Measurements from ENCODE around the gene AFF1. TPM values are rescaled to one million over a fixed set of nuclear protein-coding genes. Genes with fewer than 3 reads are reported as not detected.
A peak's percentile ranks its signal among the peaks of the same experiment; 100 is the strongest.
"Not testable (repeated sequence)": the region's sequence is repeated elsewhere in the genome, so short reads cannot be mapped to it uniquely, and the experiment has no call there.

Gene AFF1
- total RNA-seq, 1 donor from 2014 or later: 73.3 TPM

DNA sequence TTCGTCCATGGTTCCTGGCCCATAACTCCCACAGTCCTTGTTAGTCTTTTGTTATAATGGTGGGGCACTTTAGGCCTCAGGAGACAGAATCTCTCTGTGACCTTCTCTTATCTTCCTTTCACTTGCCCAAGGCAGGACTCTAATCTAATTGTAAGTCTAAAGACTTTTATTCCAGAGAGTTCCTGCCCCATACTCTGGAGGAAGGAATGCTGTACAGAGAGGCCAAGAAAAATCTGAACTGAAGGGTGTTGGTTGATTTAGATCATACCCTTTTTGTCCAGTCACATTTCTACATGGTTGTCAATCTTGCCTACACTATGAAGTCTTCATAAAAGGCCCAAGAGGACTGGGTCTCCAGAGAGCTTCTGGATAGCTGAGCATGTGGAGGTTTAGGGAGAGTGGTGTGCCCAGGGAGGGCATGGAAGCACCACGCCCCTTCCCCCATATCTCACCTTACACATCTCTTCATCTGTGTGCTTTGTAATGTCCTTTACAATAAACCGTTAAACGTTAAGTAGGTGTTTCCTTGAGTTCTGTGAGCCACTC lies 84.5 kb downstream of the AFF1 start:
- DNase-seq (ENCODE audit: missing footprints) (no peak), ATAC-seq (no peak)
- intact Hi-C loops (cut with DNase I): no loop called here

DNA sequence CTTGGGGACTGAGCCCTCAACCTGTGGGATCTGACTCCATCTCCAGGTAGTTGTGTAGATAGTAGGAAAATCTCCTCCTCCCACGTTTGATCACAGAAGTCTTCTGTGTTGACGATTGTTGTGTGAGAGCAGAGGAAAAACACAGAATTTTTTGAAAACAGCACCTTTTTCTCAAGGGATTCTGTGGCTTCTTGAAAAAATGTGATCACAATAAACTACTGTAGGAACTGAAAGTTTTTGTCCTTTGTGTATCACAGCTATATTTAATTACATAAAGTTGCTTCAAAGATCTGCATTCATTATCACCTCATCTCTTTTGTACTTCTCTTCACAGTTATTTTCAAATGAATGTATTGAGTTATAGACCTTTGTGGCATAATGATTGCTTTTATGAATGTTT lies 85.1 kb downstream of the AFF1 start:
- intact Hi-C loops (cut with DNase I): no loop called here
- DNase-seq (ENCODE audit: missing footprints) (no peak), ATAC-seq (no peak)

DNA sequence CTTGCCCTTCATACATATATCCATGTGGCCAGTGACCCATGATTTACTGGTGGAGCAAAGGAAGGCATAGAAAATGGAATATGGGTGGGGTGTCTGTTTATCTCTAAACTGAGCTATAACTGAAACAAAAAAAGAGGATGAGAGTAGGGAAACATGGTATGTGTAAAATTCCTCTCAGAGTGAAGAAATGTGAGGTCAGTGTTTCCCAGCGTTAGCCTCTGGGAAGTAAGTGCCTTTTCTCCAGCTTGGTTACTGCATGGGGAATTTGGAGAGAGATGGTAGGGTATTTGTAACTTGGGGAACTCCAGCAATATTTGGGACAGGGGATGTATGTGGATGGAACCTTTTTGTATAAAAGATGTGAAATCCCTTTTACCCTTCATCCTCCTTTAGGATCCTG lies 89.4 kb downstream of the AFF1 start:
- no peak for ATAC-seq
- no peak for DNase-seq (ENCODE audit: missing footprints)
- intact Hi-C loops (cut with DNase I): no loop called here

DNA sequence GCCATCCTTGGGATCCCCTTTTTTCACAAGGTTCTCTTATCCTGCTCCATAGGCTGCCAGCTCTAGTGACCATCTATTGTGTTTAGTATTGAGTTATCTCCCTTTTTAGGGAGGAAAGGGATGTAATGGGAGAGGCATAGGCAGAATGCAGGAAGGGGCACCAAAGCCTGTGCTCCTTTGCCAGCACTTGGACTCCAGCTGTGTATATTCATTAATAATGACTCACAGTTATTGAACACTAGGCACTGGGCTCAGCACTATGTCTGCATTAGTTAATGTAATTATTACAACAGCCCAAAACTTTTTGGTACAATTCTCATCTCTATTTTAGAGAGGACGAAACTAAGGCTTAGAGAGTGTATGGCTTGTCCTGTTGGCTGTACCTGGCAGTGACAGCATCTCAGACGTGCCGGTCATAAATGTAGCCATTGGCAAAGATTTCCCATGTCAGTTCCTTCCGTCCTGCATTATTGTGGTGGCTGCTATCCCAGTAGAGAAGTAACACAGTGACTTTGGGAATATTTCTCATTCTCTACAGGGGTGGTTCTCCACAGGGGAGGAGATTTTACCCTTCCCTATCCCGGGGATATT lies 90.3 kb downstream of the AFF1 start:
- DNase-seq (ENCODE audit: missing footprints): no peak
- intact Hi-C loops (cut with DNase I): loop anchor here (5.0 kb wide), 1 partner anchor 52 kb away; no protein-coding TSS in a partner anchor
- ATAC-seq: no peak

DNA sequence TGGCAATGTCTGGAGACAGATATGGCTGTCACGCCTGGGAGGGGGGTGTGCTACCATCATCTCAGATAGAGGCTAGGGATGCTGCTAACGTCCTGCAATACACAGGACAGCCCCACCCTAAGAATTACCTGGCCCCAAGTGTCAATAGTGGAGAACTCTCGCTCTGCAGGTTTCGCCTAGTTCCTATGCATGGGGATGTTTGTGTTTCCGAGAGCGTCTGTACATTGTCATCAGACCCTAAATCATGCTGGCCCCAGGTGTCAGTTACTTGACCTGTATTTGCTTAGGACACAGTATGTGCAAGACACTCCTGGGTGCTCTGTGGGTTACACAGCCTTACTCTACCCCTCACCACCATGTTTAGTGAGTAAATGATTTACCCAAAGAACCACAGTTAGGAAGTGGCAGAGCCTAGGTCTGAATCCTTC lies 90.8 kb downstream of the AFF1 start:
- DNase-seq (ENCODE audit: missing footprints) (no peak), ATAC-seq (no peak)
- intact Hi-C loops (cut with DNase I): loop anchor here (5.0 kb wide), 1 partner anchor 52 kb away; no protein-coding TSS in a partner anchor

DNA sequence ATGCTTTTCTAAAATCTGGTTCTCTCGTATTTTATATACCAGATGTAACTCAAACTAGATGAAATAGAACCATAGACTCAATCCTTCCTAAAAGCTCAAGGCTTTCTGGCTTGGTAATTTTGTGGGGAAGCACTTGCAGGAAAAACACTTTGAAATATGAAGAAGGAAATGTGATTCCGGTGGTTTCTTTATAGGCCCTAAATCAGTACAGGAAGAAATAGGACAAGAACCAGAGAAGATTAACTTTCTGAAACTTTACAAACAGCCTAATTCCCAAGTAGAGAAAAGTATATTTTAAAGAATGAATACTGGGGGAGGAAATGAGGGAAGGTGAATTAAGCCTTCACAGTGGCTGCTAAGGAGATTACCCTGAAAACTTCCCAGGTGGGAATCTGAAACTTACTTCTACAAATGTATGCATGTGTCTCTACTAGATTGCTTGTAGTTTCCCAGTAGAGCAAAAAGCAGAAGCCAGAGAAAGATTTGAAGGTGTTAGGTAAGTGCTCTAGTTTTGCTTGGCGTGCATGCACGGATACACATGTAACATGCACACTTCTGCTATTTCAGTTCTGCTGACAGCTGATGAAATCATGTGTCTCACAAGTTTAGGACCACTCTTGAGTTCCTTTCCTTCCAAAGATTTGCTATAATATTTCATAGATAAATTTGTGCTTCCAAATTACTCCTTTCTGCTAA lies 92.1 kb downstream of the AFF1 start:
- ATAC-seq (peak; percentile 24), DNase-seq (ENCODE audit: missing footprints) (no peak)
- intact Hi-C loops (cut with DNase I): loop anchor here (5.0 kb wide), 1 partner anchor 50 kb away; no protein-coding TSS in a partner anchor

DNA sequence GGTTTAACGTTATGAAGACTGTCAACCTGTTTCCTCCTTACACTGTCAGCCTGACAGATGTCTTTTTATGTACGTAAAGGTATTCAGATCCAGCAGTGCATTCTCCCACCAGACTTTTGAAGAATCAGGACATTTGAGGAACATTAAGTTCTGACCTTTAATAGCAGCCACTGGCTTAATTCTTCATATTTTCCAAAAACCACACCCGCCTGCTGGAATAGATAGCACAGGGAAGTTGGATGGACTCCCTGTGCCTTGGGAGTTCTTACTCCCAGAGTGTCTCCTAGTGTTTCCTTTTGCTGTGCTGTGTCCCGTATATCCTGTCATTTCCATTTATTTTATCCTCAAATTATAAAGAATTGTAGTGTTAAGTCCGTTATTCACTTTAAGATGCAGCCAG lies 94.5 kb downstream of the AFF1 start:
- ATAC-seq (peak; percentile 81), DNase-seq (ENCODE audit: missing footprints) (no peak)
- intact Hi-C loops (cut with DNase I): loop anchor here (2.0 to 5.0 kb wide), 2 partner anchors 23 to 48 kb away; no protein-coding TSS in a partner anchor

DNA sequence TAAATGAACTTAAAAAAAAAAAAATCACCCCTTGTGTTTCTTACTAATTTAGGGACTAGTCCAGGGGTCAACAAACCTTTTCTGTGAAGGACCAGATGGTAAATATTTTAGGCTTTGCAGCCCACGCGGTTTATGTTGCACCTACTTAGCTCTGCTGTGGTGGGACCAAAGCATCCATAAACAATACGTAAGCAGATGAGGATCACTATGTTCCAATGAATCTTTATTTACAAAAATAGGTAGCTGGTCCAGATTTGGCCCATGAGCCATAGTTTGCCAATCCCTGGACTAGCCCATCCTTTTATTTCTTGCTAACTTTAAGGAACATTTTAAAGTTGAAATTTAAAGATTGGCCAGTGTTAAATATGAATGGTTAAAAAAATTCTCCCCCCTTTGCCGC lies 95.3 kb downstream of the AFF1 start:
- DNase-seq (ENCODE audit: missing footprints): no peak
- ATAC-seq: no peak
- intact Hi-C loops (cut with DNase I): no loop called here

DNA sequence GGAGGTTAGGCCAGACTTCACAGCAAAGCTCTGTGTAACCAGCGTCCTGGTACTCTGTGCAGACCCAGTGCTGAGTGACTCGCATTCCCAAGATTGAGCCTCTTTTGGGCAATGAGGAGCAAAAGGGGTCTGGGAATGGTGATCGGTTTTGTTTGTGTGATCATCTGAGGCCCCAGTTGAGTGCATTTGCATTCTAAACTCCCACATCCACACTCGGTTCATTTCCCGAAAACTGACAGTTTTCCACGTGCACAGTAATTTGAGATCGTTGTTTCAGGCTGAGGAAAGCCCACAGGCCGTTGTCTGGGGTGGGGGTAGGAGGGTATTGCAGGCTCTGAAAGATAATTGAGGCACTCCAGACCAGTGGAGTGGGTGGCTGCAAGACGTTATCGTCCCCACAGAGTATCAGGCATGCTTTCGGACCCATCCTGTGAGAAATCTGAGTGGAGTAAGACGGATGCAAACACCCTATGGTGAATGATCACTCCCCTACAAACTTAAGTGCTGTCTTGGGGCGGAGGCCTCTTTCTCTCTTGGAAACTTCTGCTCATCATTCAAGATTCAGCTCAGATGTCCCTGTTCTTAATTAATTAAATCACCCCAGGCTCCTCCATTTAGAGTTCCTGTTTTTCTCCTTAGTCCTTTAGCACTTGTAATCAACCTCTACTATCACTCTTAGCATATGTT lies 96.1 kb downstream of the AFF1 start:
- DNase-seq (ENCODE audit: missing footprints) (no peak), ATAC-seq (peak; percentile 24)
- intact Hi-C loops (cut with DNase I): no loop called here

DNA sequence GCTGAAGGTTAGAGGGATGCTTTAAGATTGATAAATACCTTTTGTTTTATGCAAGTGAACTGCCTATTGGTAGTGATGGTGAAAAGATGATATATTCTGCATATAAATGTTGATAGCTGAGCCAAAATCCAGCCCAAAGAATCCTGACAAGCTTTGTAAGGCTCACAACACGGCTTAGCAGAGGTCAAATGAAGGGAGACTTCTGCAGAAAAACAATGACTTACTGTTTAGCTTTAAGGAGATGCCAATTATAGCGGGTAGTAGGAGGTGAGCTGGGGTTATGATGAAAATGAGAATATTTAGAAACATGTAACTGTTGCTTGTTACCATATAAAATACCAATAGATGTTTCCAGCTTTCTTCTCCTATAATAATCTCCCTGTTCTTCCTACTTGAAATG lies 97.1 kb downstream of the AFF1 start:
- ATAC-seq: no peak
- intact Hi-C loops (cut with DNase I): no loop called here
- DNase-seq (ENCODE audit: missing footprints): no peak

DNA sequence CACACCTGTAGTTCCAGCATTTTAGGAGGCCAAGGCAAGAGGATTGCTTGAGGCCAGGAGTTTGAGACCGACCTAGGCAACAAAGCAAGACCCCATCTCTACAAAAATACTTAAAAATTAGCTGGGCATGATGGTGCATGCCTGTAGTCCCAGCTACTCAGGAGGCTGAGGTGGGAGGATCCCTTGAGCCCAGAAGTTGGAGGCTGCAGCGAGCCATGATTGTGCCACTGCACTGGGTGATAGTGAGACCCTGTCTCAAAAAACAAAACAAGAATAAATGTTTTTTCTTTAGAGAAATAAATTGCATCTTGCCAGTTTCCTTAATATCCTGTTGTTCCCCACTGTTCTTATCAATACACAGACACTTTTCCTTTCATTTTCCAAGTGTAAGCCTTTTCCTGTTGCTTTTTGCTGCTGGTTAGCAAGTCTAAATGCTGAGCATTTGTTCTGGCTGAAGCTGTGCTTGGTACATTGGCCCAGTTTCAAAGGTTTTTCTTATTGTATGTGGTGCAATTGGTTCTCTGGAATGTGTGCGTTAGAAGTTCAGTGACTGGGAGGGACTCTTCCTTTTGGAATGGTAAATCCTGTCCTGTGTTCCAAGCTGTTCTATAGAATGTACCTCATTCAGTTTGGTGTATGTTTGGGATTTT lies 98.2 kb downstream of the AFF1 start:
- intact Hi-C loops (cut with DNase I): no loop called here
- no peak for DNase-seq (ENCODE audit: missing footprints)
- ATAC-seq: no peak

DNA sequence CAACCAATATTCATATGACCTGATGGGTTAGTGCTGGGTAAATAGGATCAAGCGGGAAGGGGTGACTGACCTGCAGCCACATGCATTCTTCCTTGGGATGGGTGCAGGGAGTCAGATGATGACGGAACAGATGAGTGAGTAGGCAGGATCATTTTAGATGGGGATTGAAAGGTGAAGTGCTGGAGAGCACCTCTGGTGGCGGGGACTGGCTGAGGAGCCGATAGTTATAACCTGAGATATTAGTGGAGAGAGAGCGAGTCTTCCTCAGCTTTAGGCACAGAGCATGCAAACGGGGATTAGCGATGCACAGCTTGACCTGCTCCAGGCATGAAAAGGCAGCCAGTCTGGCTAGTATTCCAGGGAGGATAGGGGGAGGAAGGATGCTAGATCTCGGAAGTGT lies 99.1 kb downstream of the AFF1 start:
- no peak for ATAC-seq
- intact Hi-C loops (cut with DNase I): no loop called here
- no peak for DNase-seq (ENCODE audit: missing footprints)

DNA sequence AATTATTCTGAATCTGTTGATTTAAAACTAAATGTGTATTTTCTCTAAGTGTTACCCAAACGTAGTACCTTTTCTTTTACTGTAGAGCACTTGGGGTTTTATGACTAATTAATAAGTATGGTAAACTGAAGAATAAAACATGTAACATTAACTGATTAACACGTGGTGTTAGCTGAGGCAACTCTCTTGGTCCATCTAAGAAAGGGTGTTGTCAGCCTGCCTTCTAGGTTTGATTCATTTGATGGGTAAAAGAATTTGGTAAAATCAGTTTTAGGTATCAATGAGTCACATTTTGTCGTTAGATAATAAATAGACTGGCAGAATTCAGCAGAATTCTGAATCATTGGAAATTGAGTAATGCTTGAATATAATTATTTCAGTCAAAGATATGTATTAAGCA lies 99.7 kb downstream of the AFF1 start:
- intact Hi-C loops (cut with DNase I): no loop called here
- DNase-seq (ENCODE audit: missing footprints) (no peak), ATAC-seq (no peak)

DNA sequence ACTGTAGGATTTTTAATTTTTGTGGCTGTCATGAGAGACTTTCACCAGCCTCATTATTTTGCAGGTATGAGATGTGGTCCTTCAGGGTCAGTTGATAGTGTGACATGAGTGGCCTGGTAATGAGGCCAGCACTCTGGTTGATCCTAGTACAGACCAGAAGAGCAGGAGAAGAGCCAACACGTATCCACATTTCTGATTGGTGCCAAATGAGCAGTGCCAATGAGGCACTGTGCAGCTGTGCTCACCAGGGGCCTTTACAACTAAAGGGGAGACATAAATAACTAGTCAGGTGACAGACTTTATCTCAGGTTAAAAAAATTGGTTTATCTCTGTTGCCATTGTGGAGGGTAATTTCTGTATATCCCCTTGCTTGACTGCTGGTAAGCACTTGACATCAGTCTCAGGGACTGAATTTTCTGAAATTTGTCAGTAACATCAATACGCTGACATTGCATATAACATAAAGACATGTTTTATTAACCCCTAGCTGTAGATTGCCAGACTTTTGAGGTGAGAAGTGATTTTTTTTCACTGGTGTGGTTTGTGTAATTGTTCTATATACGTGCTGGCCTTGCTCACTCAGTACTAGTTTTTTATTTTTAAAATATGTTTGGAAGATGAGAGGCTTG lies 101.2 kb downstream of the AFF1 start:
- peak; percentile 69 for ATAC-seq
- DNase-seq (ENCODE audit: missing footprints): no peak
- intact Hi-C loops (cut with DNase I): no loop called here

DNA sequence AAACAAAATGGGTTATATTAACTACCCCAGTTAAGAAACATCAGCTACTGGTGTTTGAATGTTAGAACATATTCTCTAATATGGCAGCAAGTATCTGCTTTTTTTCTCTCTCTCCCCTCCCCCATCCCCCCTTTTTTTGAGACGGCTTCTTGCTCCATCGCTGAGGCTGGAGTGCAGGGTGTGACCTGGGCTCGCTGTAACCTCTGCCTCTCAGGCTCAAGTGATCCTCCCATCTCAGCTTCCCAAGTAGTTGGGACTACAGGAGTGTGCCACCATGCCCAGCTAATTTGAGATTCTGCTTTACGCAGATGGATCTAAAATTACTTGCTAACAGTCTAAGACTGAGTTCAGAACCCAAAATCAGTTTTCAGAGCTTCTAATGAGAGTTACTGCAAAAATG lies 101.9 kb downstream of the AFF1 start:
- ATAC-seq: no peak
- intact Hi-C loops (cut with DNase I): no loop called here
- no peak for DNase-seq (ENCODE audit: missing footprints)

DNA sequence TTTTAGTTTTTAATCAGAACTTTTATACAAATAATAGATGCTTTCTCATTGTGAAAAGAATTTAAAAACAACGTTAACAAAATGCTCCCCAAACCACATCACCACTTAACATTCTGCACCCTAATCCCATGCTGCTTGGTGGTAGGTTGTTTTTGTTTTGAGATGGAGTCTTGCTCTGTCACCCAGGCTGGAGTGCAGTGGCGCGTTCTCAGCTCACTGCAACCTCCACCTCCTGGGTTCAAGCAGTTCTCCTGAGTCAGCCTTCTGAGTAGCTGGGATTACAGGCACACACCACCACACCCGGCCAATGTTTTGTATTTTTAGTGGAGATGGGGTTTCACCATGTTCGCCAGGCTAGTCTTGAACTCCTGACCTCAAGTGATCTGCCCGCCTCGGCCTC lies 102.4 kb downstream of the AFF1 start:
- DNase-seq (ENCODE audit: missing footprints); intact Hi-C loops (cut with DNase I); ATAC-seq: not testable (repeated sequence)

DNA sequence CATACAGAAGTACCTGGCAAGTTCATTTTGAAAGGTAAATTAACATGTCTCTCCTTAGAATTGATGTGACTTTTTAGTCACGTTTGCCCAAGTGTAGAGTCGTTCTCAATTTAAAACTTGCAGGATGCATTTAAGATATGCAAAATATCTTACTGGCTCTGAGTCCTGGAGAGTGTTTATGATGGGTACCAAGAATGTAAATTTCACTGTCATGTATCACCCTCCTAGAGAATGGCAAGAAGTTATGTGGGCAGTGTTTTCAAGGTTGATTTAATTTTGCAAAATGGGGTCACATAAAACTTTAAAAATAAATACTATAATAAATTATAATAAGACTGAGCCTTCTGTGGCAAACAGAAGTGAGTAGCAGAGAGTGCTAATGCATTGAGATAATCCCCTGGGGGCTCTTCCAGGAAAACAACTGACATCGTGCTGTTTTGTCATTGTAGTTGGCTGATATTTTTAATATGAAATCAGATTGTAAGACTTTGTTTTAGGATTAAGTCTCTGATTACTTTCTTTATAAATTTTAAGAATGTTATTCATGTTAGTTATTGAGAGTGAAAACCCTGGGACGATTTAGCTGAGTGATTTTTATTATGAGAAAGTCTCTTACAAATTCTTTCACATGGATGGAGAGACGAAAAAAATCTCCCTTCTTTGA lies 103.0 kb downstream of the AFF1 start:
- intact Hi-C loops (cut with DNase I): no loop called here
- ATAC-seq (no peak), DNase-seq (ENCODE audit: missing footprints) (no peak)

DNA sequence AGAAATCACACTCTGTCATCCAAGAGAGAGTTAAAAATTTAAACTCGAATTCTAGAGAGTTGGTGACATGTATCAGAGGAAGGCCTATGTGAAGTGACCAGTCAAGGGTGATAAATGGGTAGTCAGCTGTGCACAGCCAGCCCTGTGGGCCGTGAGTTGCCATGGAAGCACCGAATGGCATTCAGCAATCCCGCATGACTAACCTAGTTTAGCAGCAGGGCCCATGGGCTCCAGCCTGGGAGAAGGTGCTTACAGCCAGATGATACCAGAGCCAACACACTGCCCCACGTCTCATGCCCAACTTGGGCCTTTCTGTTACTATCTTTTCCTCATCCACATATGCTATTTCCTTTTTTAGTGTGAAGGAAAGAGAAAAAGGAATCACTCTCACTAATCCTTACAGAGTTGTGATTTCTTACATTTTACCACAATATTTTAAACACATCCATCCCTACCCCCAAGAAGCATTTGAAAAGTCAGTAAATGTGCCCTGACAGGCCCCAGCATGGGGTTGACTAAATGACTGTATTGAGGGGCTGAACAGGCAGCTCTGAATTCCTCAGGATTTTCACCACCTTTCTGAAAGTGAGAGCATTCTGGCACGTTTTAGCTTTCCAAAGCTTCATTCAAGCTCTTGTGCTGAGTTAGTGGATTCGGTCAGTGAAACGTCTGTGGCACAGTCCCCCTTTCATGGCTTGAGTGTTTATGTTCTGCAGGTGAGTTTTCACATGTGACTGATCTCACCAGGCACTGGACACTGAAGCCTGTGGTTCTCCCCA lies 104.2 kb downstream of the AFF1 start:
- intact Hi-C loops (cut with DNase I): no loop called here

More for the DNA sequence above, 104.2 kb downstream of the AFF1 start:
- DNase-seq (ENCODE audit: missing footprints) (peak; percentile 70), ATAC-seq (peak; percentile 69)

Measured in Right ventricle myocardium inferior (tissue), 1 donor.